HG03196 (cell line): ENCODE results near the gene CSNK2A1.

ENCODE experiments used
- ATAC-seq: cut with Tn5 transposase; IDR thresholded peaks from one replicate; pipeline ENCODE4 v1.9.1; 2021; ENCODE audit not compliant: unreplicated experiment

CSNK2A1 gene

GRCh38 chr20:433300-433975, 110.2 kb downstream of the CSNK2A1 start:
- ATAC-seq: peak; percentile 75

- no peak for ATAC-seq
Measured at GRCh38 chr20:432677-433299, 110.8 kb downstream of the CSNK2A1 start.

GRCh38 chr20:432208-432607, 111.4 kb downstream of the CSNK2A1 start:
- no peak for ATAC-seq

GRCh38 chr20:431012-431904, 112.3 kb downstream of the CSNK2A1 start:
- ATAC-seq: no peak

GRCh38 chr20:430091-430999, 113.2 kb downstream of the CSNK2A1 start:
- no peak for ATAC-seq

GRCh38 chr20:428658-429200, 114.9 kb downstream of the CSNK2A1 start:
- ATAC-seq: no peak

- no peak for ATAC-seq
Measured at GRCh38 chr20:427849-428657, 115.5 kb downstream of the CSNK2A1 start.

- ATAC-seq: no peak
Measured at GRCh38 chr20:427401-427800, 116.2 kb downstream of the CSNK2A1 start.

- ATAC-seq: no peak
Measured at GRCh38 chr20:426566-426965, 117.0 kb downstream of the CSNK2A1 start.
